Liver (tissue), 9 donors: ENCODE measurements around the gene OGFR. TPM values are rescaled to one million over a fixed set of nuclear protein-coding genes. Genes with fewer than 3 reads are reported as not detected.

ENCODE experiments used
- DNase-seq: peaks from one replicate; pipeline ENCODE4 v3.0.0-alpha.2; 2017; ENCODE audit warnings: low spot score
- H3K27ac ChIP-seq, 2 donors: one replicate each; pipeline ENCODE4 v1.7.0; 2013; ENCODE audit warnings: inconsistent platforms in 2 of 2, low read length in 2 of 2, control low read depth in 1 of 2, low read depth in 1 of 2, mild to moderate bottlenecking in 1 of 2
- H3K27me3 ChIP-seq, 4 donors: one replicate each; pipeline versions ENCODE4 v1.6.1 to v1.7.0; 2013; ENCODE audit warnings: low read length in 3 of 4, inconsistent platforms in 1 of 4, mild to moderate bottlenecking in 1 of 4, moderate library complexity in 1 of 4; ENCODE audit not compliant: control insufficient read depth in 4 of 4, insufficient read depth in 4 of 4
- H3K36me3 ChIP-seq, 4 donors: one replicate each; pipeline versions ENCODE4 v1.6.1 to v1.7.0; 2013; ENCODE audit warnings: low read length in 3 of 4, mild to moderate bottlenecking in 3 of 4, low read depth in 1 of 4, moderate library complexity in 1 of 4; ENCODE audit not compliant: control insufficient read depth in 4 of 4, insufficient read depth in 3 of 4
- H3K4me1 ChIP-seq, 4 donors: one replicate each; pipeline versions ENCODE4 v1.6.1 to v1.7.0; 2013; ENCODE audit warnings: low read length in 3 of 4, mild to moderate bottlenecking in 3 of 4, moderate library complexity in 1 of 4; ENCODE audit not compliant: control insufficient read depth in 4 of 4, insufficient read depth in 4 of 4
- H3K4me3 ChIP-seq, 3 donors: one replicate each; pipeline versions ENCODE4 v1.6.1 to v1.7.0; 2013; ENCODE audit warnings: low read length in 3 of 3, control low read depth in 1 of 3, low read depth in 1 of 3, mild to moderate bottlenecking in 1 of 3
- H3K9ac ChIP-seq, 2 donors: one replicate each; pipeline ENCODE4 v1.7.0; 2013; ENCODE audit warnings: low read length in 2 of 2, mild to moderate bottlenecking in 2 of 2, moderate library complexity in 2 of 2, control low read depth in 1 of 2, low read depth in 1 of 2
- H3K9me3 ChIP-seq, 4 donors: one replicate each; pipeline versions ENCODE4 v1.6.1 to v1.7.0; 2013; ENCODE audit warnings: low read length in 3 of 4; ENCODE audit not compliant: control insufficient read depth in 4 of 4
- EGR1 ChIP-seq, 2 donors: IDR thresholded peaks; 2 replicates each; pipeline ENCODE4 v1.6.1; 2016 to 2018; ENCODE audit warnings: antibody characterized with exemption in 2 of 2, low read depth in 2 of 2
- FOXA1 ChIP-seq: IDR thresholded peaks from 2 replicates; pipeline ENCODE4 v1.6.1; 2016; ENCODE audit warnings: antibody characterized with exemption
- FOXA2 ChIP-seq: IDR thresholded peaks from 2 replicates; pipeline ENCODE4 v1.6.1; 2016; ENCODE audit warnings: antibody characterized with exemption
- GABPA ChIP-seq, 2 donors: IDR thresholded peaks in 1 of 2; conservative IDR thresholded peaks in 1 of 2; 2 replicates each; pipeline ENCODE4 v1.6.1; 2016; ENCODE audit warnings: antibody characterized with exemption in 2 of 2, mild to moderate bottlenecking in 1 of 2, moderate library complexity in 1 of 2
- HNF4A ChIP-seq, 2 donors: conservative IDR thresholded peaks; 2 replicates each; pipeline ENCODE4 v1.6.1; 2016; ENCODE audit warnings: antibody characterized with exemption in 2 of 2, mild to moderate bottlenecking in 2 of 2
- HNF4G ChIP-seq: IDR thresholded peaks from 2 replicates; pipeline ENCODE4 v1.6.1; 2016; ENCODE audit warnings: antibody characterized with exemption
- JUND ChIP-seq, 2 donors: IDR thresholded peaks; 2 replicates each; pipeline ENCODE4 v1.6.1; 2016; ENCODE audit warnings: antibody characterized with exemption in 2 of 2
- NR2F2 ChIP-seq: IDR thresholded peaks from 2 replicates; pipeline ENCODE4 v1.6.1; 2016; ENCODE audit warnings: antibody characterized with exemption
- RAD21 ChIP-seq, 2 donors: IDR thresholded peaks; 2 replicates each; pipeline ENCODE4 v1.6.1; 2016; ENCODE audit warnings: antibody characterized with exemption in 2 of 2, mild to moderate bottlenecking in 2 of 2
- REST ChIP-seq: IDR thresholded peaks from 2 replicates; pipeline ENCODE4 v1.6.1; 2016; ENCODE audit warnings: antibody characterized with exemption, mild to moderate bottlenecking
- RXRA ChIP-seq, 2 donors: IDR thresholded peaks; 2 replicates each; pipeline ENCODE4 v1.6.1; 2017 to 2018; ENCODE audit warnings: antibody characterized with exemption in 2 of 2, mild to moderate bottlenecking in 1 of 2
- SP1 ChIP-seq: IDR thresholded peaks from 2 replicates; pipeline ENCODE4 v1.6.1; 2018; ENCODE audit warnings: antibody characterized with exemption, mild to moderate bottlenecking
- TAF1 ChIP-seq: conservative IDR thresholded peaks from 2 replicates; pipeline ENCODE4 v1.6.1; 2016; ENCODE audit warnings: antibody characterized with exemption, mild to moderate bottlenecking
- YY1 ChIP-seq: IDR thresholded peaks from 2 replicates; pipeline ENCODE4 v1.6.1; 2016; ENCODE audit warnings: antibody characterized with exemption, mild to moderate bottlenecking
- WGBS: extraction: QIAGEN DNeasy Blood & Tissue Kit; methylation state at CpG from one replicate; pipeline ENCODE4 v1.1.7; 2013; 5-methylcytosine and 5-hydroxymethylcytosine counted together
- polyA plus RNA-seq, 2 donors: library from polyadenylated mRNA; stranded (reverse) in 1 of 2; unstranded in 1 of 2; fragments of 200-250 nt in 1 of 2; fragments of >200 nt in 1 of 2; fragmentation: Nextera tagmentation in 1 of 2; extraction: Ambion mirVana in 1 of 2; gene quantifications; one replicate each; pipeline versions ENCODE4 v1.2.1 to v1.2.3, GENCODE V29; 2013 to 2015
- total RNA-seq, 2 donors: library from RNA; depleted of rRNA; stranded (reverse); fragments of >200 nt; gene quantifications; one replicate each; pipeline ENCODE4 v1.2.3, GENCODE V29; 2014
- TF ChIP-seq, protein P1 (sequence below): IDR thresholded peaks from 2 replicates; pipeline ENCODE4 v1.6.1; 2016; ENCODE audit warnings: antibody characterized with exemption
- TF ChIP-seq, protein P2 (sequence below): IDR thresholded peaks from 2 replicates; pipeline ENCODE4 v1.6.1; 2016; ENCODE audit warnings: antibody characterized with exemption
- TF ChIP-seq, protein P3 (sequence below): IDR thresholded peaks from 2 replicates; pipeline ENCODE4 v1.6.1; 2016; ENCODE audit warnings: antibody characterized with exemption
- TF ChIP-seq, protein P4 (sequence below): fragments of 150-350 bp; IDR thresholded peaks from 2 replicates; pipeline ENCODE4 v1.5.1; 2017; ENCODE audit warnings: improper control_type of control experiment, low read depth, low read length; ENCODE audit not compliant: missing input control
- donor health status: healthy.
- donor health status: healthy.
- donor health status: healthy.
- donor health status: healthy.
- donor health status: healthy.

Gene OGFR
- total and polyA plus RNA-seq, 4 donors, result 5.9 to 59.4 (median 29.4) TPM

- TF ChIP-seq REST (no peak), RXRA (IDR thresholded peaks at IDR 0.05) (no peak), EGR1 (IDR thresholded peaks at IDR 0.05; ENCODE audit: low read depth in 2 of 2) (no peak), HNF4G (no peak)
These were observed 38.6 kb upstream of the OGFR start (continued) for GRCh38 chr20:62766071-62766450.

DNA sequence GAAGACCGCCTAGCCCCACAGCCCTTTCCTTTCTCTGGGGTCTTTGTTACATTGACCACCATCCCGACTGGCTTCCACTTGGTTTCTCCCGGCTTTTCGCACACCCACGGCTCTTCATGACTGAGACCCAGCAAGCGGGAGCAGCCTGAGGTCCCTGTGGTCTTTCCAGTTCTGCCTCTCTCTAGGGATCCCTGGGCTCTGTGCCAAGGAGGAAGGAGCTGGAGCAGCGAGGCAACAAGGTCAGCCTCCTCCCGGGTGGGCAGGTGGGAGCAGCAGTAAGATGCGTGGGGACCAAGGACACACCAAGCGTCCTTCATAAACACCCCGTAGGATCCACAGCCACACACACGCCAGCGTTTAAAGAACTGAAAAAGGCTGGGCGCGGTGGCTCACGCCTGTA, 37.9 kb upstream of the OGFR start:
- no peak overlapping the region for H3K27ac ChIP-seq
- H3K36me3 ChIP-seq, result no peaks in the 10 kb centered on the region
- 76% methylated on average over 16 of the region's 16 CpGs for WGBS
- H3K4me3 ChIP-seq, result no peak overlapping the region
- H3K27me3 ChIP-seq, result no peaks in the 10 kb centered on the region
- peaks cover 9 to 30% (median 20%) of the 10 kb centered on the region in 4 donors for H3K4me1 ChIP-seq
- DNase-seq, result no peak
- H3K9ac ChIP-seq, result no peak overlapping the region
- TF ChIP-seq EGR1 (IDR thresholded peaks at IDR 0.05; ENCODE audit: low read depth in 2 of 2) (no peak), JUND (IDR thresholded peaks at IDR 0.05) (no peak), GABPA (IDR thresholded peaks at IDR 0.05 in 1 of 2, conservative IDR thresholded peaks at IDR 0.05 in 1 of 2) (no peak), HNF4A (conservative IDR thresholded peaks at IDR 0.05) (no peak), TAF1 (no peak), YY1 (no peak), FOXA1 (no peak), REST (no peak), HNF4G (no peak), RAD21 (IDR thresholded peaks at IDR 0.05) (no peak), FOXA2 (no peak), RXRA (IDR thresholded peaks at IDR 0.05) (no peak), SP1 (no peak), NR2F2 (no peak)
- TF ChIP-seq, protein P1, sequence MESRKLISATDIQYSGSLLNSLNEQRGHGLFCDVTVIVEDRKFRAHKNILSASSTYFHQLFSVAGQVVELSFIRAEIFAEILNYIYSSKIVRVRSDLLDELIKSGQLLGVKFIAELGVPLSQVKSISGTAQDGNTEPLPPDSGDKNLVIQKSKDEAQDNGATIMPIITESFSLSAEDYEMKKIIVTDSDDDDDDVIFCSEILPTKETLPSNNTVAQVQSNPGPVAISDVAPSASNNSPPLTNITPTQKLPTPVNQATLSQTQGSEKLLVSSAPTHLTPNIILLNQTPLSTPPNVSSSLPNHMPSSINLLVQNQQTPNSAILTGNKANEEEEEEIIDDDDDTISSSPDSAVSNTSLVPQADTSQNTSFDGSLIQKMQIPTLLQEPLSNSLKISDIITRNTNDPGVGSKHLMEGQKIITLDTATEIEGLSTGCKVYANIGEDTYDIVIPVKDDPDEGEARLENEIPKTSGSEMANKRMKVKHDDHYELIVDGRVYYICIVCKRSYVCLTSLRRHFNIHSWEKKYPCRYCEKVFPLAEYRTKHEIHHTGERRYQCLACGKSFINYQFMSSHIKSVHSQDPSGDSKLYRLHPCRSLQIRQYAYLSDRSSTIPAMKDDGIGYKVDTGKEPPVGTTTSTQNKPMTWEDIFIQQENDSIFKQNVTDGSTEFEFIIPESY, result no peak
- TF ChIP-seq, protein P2, sequence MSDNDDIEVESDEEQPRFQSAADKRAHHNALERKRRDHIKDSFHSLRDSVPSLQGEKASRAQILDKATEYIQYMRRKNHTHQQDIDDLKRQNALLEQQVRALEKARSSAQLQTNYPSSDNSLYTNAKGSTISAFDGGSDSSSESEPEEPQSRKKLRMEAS, result no peak
- TF ChIP-seq, protein P3, sequence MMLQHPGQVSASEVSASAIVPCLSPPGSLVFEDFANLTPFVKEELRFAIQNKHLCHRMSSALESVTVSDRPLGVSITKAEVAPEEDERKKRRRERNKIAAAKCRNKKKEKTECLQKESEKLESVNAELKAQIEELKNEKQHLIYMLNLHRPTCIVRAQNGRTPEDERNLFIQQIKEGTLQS, result no peak
- TF ChIP-seq, protein P4, sequence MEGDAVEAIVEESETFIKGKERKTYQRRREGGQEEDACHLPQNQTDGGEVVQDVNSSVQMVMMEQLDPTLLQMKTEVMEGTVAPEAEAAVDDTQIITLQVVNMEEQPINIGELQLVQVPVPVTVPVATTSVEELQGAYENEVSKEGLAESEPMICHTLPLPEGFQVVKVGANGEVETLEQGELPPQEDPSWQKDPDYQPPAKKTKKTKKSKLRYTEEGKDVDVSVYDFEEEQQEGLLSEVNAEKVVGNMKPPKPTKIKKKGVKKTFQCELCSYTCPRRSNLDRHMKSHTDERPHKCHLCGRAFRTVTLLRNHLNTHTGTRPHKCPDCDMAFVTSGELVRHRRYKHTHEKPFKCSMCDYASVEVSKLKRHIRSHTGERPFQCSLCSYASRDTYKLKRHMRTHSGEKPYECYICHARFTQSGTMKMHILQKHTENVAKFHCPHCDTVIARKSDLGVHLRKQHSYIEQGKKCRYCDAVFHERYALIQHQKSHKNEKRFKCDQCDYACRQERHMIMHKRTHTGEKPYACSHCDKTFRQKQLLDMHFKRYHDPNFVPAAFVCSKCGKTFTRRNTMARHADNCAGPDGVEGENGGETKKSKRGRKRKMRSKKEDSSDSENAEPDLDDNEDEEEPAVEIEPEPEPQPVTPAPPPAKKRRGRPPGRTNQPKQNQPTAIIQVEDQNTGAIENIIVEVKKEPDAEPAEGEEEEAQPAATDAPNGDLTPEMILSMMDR, result no peak
- no peaks in the 10 kb centered on the region for H3K9me3 ChIP-seq
